Posterior vena cava (tissue), 2 donors: ENCODE data around the gene ERCC8. TPM values are rescaled to one million over a fixed set of nuclear protein-coding genes. Genes with fewer than 3 reads are reported as not detected.
"Not testable (repeated sequence)": the region's sequence is repeated elsewhere in the genome, so short reads cannot be mapped to it uniquely, and the experiment has no call there.

Experiments
- DNase-seq: peaks from one replicate; pipeline ENCODE4 v3.0.0-alpha.2; 2020; ENCODE audit warnings: low spot score
- intact Hi-C, 2 donors: fragments of 100-400 bp; cut with DNase I; formaldehyde crosslinking; loops; one replicate each; pipeline versions ENCODE4 v1.14.1 to v1.14.2; 2022 to 2023
- long read RNA-seq, 2 donors: library from polyadenylated mRNA; unstranded; transcript quantifications; one replicate each; pipeline ENCODE4 v2.0.0, GENCODE V29; 2020 to 2021
- total RNA-seq, 2 donors: library from RNA; stranded (reverse); fragmentation: NEBNext Ultra II Directional; extraction: Animal tissue kit (Norgen Biotek cat#: 25700); gene quantifications; one replicate each; pipeline ENCODE4 v1.2.1, GENCODE V29; 2021
- donor health status: DM: yes; HTN: yes; CAD: no.
- donor health status: DM: yes; HTN: yes; CAD: no.

ERCC8 gene, protein sequence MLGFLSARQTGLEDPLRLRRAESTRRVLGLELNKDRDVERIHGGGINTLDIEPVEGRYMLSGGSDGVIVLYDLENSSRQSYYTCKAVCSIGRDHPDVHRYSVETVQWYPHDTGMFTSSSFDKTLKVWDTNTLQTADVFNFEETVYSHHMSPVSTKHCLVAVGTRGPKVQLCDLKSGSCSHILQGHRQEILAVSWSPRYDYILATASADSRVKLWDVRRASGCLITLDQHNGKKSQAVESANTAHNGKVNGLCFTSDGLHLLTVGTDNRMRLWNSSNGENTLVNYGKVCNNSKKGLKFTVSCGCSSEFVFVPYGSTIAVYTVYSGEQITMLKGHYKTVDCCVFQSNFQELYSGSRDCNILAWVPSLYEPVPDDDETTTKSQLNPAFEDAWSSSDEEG
- total RNA-seq, result 10 to 100 TPM in 1 of 2 donors, 1 to 10 TPM in 1; 9.4 to 12.2 TPM
- long read RNA-seq, donor 1, partial matches to known transcripts, result 0 of 4 reads
- long read RNA-seq, donor 1, other reads (novel, unspliced or antisense), result 3 of 4 reads
- long read RNA-seq, donor 2, transcript ERCC8-201 (12 exons, 2,017 nt), result major isoform, 7 of 12 reads
- long read RNA-seq, donor 2, partial matches to known transcripts, result 1 of 12 reads
- long read RNA-seq, donor 2, other reads (novel, unspliced or antisense), result 4 of 12 reads

DNA sequence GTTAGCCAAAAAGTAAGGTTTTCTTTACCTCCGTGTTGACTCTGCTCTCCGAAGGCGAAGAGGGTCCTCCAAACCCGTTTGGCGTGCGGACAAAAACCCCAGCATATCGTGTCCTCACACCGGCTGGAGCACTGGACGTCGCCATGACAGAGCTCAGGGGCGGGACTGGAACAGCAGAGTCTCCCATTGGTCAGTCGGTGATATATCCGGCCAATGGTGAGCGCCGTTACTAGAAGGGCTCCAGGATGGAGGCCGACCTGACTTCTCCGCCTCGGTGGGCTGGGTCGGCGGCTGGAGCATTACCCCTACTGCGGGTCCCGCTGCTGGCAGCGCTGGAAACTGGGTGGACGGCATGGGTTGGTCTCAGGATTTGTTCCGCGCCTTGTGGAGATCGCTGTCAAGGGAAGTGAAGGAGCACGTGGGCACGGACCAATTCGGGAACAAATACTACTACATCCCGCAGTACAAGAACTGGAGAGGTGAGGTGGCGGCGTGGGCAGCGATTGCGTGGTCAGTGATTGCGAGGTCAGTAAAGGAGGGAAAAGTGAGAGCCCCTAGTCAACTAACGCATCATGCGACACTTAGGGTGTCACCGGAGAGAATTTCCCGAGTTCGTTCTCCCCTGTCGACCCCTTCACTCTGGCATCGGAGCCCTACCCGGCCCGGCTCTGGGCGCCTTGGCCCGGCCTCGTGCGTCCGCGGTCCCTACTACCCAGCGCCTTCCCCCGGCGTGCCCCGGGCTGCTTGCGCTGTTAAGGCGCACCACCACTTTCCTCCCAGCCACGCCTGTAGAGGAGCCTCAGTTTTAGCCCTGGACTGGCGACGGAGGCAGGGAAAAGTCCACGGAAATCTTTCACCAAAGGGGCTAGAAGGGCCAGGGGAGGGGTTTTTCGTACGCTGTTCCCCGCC, at the start of gene ERCC8, which contains the start of gene NDUFAF2:
Gene ERCC8 (minus strand): TSS at position 167 of the 909 bp plus-strand sequence. CDS start 62 bp downstream, at position 105.
Gene NDUFAF2 (plus strand): TSS at position 302 of the 909 bp plus-strand sequence. CDS start 51 bp downstream, at position 353.
- intact Hi-C loops, result loop anchor here (5.0 to 10.0 kb wide), 2 partner anchors 390 to 722 kb away; partner anchors contain the start of gene ZSWIM6 (in 1 of the 2)
- DNase-seq, result peak; percentile 96

DNA sequence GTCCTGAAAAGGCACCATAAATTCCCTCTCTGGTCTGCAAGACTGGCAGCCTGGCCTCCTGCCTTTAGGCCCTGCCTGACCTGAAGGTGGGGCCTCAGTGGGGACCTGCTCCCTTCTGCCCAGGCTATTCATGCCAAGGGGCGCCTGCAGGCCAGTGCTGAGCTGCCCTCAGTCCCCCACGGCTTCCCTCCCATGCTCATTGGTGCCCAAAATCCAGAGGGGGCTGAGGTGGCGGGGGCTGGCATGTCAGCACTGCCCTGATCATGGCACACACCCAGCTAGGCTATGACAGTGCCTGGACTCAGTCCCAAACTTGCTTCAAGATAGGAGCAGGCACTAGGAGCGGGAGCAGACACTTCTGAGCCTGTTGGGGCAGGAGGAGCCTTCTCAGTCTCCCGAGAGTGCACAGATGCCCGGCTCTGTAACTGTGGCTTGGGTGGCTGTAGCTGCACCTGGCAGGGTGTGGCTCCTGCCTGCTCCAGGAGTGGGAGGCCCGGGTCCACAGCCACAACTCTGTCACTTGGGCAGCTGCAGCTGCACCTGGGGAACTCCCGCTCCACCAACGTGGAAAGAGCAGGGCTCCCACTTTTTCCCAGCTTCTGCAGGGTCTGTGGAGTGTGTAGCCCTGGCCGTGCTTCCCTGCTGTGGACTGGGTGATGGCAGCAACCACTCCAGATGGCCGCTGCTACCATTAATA, 49.2 kb upstream of the ERCC8 start:
- intact Hi-C loops, result no loop called here
- no peak for DNase-seq

DNA sequence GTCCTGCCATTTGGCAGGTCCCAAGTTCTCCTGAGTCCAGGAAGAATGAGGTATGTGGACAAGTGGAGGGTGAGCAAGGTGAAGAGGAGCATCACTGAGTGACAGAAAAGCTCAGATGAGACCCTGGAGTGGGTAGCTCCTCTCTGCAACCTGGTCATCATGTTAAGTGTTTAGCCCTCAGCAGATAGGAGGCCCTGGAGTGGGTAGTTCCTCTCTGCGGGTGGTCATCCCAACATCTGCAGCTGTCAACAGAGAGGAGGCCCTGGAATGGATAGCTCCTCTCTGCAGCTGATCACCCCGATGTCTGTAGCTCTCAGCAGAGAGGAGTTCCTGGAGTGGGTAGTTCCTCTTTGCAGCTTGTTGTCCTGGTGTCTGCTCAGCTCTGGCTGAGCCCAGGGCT, 48.6 kb upstream of the ERCC8 start:
- DNase-seq, result no peak
- intact Hi-C loops, result no loop called here

DNA sequence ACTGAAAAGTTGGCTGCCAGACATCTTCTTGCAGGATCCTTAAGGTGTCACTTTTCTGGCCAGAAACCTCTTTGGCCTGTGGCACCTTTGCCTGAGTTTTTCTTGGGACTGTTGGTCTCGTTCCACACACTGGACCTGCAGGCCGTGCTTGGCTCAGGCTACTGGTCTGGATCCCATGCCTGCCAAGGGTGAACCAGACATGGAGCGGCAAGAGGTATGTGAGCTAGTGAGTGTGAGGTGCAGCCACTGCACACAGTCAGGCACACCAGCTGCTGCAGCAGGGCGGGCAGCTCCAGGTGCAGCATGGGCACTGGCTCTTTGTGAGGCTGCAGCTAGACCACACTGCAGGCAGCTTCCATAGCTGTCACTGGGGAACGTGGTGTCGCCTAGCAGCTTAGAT, 48.0 kb upstream of the ERCC8 start:
- no peak for DNase-seq
- intact Hi-C loops, result no loop called here

DNA sequence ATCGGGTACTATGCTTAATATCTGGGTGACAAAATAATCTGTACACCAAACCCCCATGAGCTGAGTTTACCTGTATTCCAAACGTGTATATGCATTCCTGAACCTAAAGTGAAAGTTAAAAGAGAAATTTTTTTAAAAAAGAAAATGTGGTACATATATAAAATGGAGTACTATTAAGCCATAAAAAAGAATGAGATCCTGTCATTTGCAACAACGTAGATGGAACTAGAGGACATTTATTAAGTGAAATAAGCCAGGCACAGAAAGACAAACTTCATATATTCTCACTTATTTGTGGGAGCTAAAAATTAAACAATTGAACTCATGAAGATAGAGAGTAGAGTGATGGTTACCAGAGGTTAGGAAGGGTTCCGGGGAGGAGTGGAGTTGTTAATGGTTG, 44.9 kb upstream of the ERCC8 start:
- no peak for DNase-seq
- intact Hi-C loops, result no loop called here

DNA sequence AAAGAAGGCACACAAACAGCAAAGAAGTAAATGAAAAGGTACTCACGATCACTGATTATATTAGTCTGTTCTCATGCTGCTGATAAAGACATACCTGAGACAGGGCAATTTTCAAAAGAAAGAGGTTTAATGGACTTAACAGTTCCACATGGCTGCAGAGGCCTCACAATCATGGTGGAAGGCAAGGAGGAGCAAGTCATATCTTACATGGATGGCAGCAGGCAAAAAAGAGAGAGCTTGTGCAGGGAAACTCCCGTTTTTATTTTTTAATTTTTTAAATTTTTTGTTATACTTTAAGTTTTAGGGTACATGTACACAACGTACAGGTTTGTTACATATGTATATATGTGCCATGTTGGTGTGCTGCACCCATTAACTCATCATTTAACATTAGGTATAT, 37.3 kb upstream of the ERCC8 start:
- intact Hi-C loops, DNase-seq: not testable (repeated sequence)

DNA sequence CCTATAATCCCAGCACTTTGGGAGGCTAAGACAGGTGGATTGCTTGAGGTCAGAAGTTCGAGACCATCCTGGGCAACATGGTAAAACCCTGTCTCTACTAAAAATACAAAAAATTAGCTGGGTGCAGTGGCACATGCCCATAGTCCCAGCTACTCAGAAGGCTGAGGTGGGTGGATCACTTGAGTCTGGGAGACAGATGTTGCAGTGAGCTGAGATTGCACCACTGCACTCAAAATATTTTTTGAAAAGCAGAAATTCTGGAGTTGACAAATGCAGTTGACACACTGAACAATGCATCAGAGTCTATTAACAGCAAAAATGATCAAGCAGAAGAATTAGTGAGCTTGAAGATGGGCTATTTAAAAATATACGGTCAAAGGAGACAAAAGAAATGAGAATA, 35.6 kb upstream of the ERCC8 start:
- intact Hi-C loops, result no loop called here
- no peak for DNase-seq

DNA sequence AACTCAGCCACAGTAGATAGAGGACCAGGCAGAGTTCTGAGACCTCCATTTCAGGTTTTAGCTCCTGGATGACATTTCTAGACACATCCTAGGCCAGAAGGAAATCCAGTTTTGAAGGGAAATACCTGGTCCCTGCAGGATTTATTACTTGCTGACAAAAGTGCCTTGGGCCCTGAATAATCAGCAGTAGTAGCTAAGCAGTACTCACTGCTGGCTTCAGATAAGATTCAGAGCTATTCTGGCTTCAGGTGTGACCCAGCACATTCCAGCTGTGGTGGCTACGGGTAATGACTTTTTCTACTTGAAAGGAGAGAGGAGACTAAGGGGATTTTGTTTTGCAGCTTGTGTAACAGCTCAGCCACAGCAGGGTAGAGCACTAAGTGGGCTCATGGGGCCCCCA, 34.1 kb upstream of the ERCC8 start:
- intact Hi-C loops, result no loop called here
- DNase-seq, result no peak

DNA sequence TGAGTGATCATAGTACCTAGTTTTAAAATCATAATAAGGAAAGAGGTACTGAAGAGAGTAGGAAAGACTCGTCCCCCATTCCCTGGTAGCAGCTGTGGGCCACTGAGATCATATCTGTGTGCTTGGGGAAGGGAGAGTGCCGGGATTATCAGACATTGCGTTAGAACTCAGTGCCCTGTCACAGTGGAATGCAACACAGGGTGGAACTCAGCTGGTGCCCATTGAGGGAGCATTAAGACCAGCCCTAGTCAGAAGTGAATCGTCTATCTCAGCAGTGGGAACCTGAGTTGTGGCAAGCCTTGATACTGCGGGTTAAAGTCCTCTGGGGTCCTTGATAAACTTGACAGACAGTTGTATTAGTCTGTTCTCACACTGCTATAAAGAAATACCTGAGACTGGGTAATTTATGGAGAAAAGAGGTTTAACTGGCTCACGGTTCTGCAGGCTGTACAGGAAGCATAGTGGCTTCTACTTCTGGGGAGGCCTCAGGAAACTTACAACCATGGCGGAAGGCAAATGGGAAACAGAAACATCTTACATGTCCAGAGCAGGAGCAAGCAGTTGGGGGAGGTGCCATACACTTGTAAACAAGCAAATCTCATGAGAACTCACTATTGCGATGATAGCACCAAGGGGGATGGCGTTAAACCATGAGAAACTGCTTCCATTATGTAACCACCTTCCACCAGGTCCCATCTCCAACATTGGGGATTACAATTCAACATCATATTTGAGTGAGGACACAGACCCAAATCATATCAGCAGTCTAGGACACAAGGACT, 33.3 kb upstream of the ERCC8 start:
- DNase-seq, result no peak
- intact Hi-C loops, result no loop called here

DNA sequence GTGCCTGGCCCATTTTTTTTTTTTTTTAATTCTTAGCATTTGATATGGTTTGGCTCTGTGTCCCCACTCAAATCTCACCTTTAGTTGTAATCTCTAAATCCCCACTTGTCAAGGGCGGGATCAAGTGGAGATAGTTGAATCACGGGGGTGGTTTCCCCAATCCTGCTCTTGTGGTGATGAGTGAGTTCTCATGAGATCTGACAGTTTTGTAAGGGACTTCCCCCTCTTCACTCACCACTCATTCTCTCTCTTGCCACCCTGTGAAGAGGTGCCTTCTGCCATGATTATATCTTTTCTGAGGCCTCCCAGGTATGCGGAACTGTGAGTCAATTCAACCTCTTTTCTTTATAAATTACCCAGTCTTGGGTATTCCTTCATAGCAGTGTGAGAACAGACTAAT, 27.4 kb upstream of the ERCC8 start:
- DNase-seq, result no peak
- intact Hi-C loops, result no loop called here

DNA sequence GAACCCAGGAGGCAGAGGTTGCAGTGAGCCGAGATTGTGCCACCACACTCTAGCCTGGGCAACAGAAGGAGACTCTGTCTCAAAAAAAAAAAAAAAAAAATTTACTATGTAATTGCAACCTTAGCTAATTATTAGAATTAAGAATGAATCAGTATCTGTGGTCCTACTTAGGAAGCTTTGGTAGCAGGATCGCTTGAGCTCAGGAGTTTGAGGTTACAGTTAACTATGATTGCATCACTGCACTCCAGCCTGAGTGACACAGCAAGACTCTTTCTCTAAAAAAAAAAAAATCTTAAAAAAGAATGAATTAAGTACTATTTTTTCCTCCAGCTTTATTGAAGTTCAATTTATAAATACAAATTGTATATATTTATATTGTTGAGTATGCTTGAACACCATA, 16.8 kb upstream of the ERCC8 start:
- no peak for DNase-seq
- intact Hi-C loops, result no loop called here

DNA sequence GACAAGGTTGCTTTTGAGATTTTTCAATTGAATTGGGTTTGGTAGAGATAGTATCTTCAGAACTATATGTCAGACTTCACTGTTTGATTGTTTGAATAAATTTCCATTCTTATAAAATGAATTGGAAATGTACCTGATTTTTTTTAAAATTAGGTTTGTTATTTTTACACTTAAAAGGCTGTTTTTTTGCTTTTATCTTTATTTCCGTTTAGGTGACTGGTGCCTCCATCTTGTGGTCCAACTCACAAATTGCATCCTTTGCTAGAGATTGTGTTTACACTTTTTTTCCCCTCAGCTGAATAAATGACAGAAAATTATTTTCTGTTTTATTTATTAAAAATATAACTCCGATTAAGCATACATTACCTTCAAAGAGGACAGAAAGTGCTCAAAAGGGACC, 15.7 kb upstream of the ERCC8 start:
- intact Hi-C loops, result no loop called here

DNA sequence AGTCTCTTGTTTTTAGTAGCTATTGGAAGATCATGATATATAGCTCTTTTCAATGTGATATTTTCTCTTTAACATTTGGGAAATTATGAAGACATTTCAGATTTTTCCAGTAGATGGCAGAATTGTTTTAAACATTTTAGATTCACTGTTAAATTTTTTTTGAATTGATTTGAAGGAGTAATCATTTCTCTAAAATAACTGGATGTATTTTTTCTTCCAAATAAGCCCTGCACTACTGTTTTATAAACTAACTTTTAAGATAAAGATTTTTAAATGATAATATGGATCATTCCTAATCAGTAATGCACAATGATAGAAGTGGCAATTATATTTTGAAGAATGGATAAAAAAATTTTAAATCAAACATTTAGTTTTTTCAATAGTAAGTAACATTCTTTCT, 14.3 kb upstream of the ERCC8 start:
- intact Hi-C loops, result no loop called here
- DNase-seq, result no peak

More for the DNA sequence above, 15.7 kb upstream of the ERCC8 start:
- no peak for DNase-seq

DNA sequence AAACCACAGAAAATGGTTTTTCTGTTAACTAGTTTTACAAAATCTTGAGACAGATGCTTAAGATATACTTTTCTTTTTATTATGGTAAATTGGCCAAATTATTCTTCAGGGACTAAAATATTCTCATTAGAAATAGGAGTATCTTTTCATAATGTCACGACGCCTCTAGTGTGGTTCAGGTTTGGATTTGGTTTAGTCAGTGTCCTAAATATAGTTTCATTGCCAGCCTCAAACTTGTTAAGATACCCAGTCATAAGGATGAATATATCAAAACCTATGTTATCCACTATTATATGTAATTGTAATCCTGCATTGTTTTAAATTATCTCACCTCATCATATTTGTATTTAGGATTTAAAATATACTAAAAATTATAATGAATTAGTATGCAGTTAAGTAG, 13.8 kb upstream of the ERCC8 start:
- intact Hi-C loops, result no loop called here
- no peak for DNase-seq

DNA sequence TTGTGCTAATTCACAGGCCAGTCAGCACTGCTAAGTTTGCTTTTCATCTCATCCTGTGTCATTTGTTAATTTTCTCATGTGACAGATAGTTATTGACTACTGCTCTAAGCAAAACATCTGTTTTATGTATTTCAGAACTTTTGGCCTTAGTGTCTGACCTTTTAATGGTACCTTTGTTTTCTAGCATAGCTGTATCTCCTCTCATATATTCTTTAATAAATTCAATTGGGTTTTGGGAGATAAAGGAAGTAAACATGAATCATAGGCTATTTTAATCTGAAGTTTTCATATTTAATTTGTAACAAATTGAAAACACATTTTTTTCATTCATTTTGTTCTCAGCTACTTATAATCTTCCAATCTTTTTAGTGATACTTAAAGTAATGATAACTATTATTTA, 13.2 kb upstream of the ERCC8 start:
- intact Hi-C loops, result no loop called here
- no peak for DNase-seq

DNA sequence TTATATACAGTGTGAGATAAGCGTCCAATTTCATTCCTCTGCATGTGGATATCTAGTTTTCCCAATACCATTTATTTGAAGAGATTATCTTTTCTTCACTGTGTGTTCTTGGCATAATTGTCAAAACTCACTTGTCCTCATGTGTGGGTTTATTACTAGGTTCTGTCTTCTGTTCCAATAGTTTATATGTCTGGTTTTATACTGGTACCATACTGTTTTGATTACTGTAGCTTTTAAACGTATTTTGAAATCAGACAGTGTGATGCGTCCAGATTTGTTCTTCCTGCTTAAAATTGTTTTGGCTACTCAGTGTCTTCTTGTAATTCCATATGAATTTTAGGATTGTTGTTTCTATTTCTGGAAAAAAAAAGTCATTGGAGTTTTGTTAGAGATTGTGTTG, 10.4 kb upstream of the ERCC8 start:
- DNase-seq, result no peak
- intact Hi-C loops, result no loop called here

DNA sequence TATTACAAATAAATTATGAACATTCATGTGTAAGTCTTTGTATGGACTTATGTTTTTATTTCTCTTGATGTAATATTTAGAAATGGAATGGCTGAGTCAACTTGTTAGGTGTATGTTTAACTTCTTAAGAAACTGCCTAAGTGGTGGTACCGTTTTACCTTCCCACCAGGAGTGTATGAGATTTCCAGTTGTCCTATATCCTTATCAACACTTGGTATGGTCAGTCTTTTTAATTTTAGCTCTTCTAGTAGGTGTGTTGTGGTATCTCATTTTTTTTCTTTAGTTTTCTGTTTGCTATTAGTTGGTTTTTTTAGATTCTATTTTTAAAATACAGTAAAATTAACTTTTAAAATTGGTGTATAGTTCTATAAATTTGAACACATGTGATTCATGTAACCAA, 3.9 kb upstream of the ERCC8 start:
- no peak for DNase-seq
- intact Hi-C loops, result loop anchor here (5.0 to 10.0 kb wide), 2 partner anchors 386 to 719 kb away; partner anchors contain the start of gene ZSWIM6 (in 1 of the 2)

DNA sequence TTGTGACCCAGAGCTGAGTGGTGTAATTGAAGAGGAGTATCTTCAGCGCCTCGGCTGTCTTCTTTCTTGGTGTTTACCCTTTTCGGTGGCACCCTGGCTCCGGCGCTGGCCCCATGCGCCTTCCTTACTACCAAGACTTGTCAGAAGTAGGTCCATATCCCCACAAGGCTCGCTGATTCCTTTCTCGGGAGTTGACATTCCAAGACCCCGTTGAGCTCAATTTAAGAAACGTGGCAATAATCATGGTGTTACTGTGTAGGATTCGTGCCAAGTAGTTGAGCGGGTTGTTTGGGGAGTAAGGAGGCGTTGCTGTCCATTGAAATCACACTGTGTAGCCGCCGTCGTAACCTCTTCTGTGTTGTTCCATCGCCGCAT, 930 bp upstream of the ERCC8 start:
- intact Hi-C loops, result loop anchor here (5.0 to 10.0 kb wide), 2 partner anchors 389 to 722 kb away; partner anchors contain the start of gene ZSWIM6 (in 1 of the 2)
- no peak for DNase-seq
